Trophoblast cell (in vitro differentiated cells and primary cell): ENCODE measurements around the gene UVSSA.

Experiments
- DNase-seq, 2 donors: peaks; one replicate each; pipeline ENCODE4 v3.0.0-alpha.2; 2016
- H2AFZ ChIP-seq: 2 replicates; pipeline ENCODE4 v1.6.1; 2013; ENCODE audit warnings: low read length, moderate library complexity, mild to moderate bottlenecking; ENCODE audit not compliant: insufficient read depth, poor library complexity
- H2AK5ac ChIP-seq: 2 replicates; pipeline ENCODE4 v1.6.1; 2013; ENCODE audit warnings: mild to moderate bottlenecking, low read length
- H2BK120ac ChIP-seq: 2 replicates; pipeline ENCODE4 v1.6.1; 2013; ENCODE audit warnings: low read length, mild to moderate bottlenecking, moderate library complexity; ENCODE audit not compliant: insufficient read depth, poor library complexity
- H2BK12ac ChIP-seq: 2 replicates; pipeline ENCODE4 v1.6.1; 2013; ENCODE audit warnings: mild to moderate bottlenecking, low read length, moderate library complexity
- H2BK5ac ChIP-seq: 2 replicates; pipeline ENCODE4 v1.6.1; 2013; ENCODE audit warnings: low read length, low read depth, moderate library complexity, mild to moderate bottlenecking; ENCODE audit not compliant: poor library complexity
- H3K14ac ChIP-seq: 2 replicates; pipeline ENCODE4 v1.6.1; 2013; ENCODE audit warnings: mild to moderate bottlenecking, low read length
- H3K18ac ChIP-seq: 2 replicates; pipeline ENCODE4 v1.6.1; 2013; ENCODE audit warnings: mild to moderate bottlenecking, low read length
- H3K23ac ChIP-seq: 2 replicates; pipeline ENCODE4 v1.6.1; 2013; ENCODE audit warnings: low read length
- H3K27ac ChIP-seq: 2 replicates; pipeline ENCODE4 v1.5.1; 2013; ENCODE audit warnings: low read depth, mild to moderate bottlenecking, inconsistent platforms, low read length, moderate library complexity
- H3K27me3 ChIP-seq: 2 replicates; pipeline ENCODE4 v1.6.1; 2013; ENCODE audit warnings: inconsistent platforms, mild to moderate bottlenecking, low read length, moderate library complexity; ENCODE audit not compliant: insufficient read depth
- H3K36me3 ChIP-seq, 2 experiments: 1 replicate in 1 of 2; 2 replicates in 1 of 2; pipeline ENCODE4 v1.6.1; 2013; ENCODE audit warnings: low read length in 2 of 2, mild to moderate bottlenecking in 2 of 2, moderate library complexity in 1 of 2; ENCODE audit not compliant: insufficient read depth in 2 of 2, control insufficient read depth in 1 of 2
- H3K4ac ChIP-seq: 2 replicates; pipeline ENCODE4 v1.6.1; 2013; ENCODE audit warnings: low read depth, mild to moderate bottlenecking, low read length, moderate library complexity
- H3K4me1 ChIP-seq, 2 experiments: 1 replicate in 1 of 2; 2 replicates in 1 of 2; pipeline ENCODE4 v1.6.1; 2013; ENCODE audit warnings: low read length in 2 of 2, mild to moderate bottlenecking in 2 of 2, moderate library complexity in 1 of 2; ENCODE audit not compliant: insufficient read depth in 2 of 2, control insufficient read depth in 1 of 2
- H3K4me2 ChIP-seq: 2 replicates; pipeline ENCODE4 v1.6.1; 2013; ENCODE audit warnings: inconsistent platforms, mild to moderate bottlenecking, low read length, moderate library complexity
- H3K4me3 ChIP-seq: 2 replicates; pipeline ENCODE4 v1.5.1; 2013; ENCODE audit warnings: mild to moderate bottlenecking, low read depth, low read length, inconsistent platforms
- H3K79me1 ChIP-seq: one replicate; pipeline ENCODE4 v1.6.1; 2013; ENCODE audit warnings: low read length
- H3K79me2 ChIP-seq: 2 replicates; pipeline ENCODE4 v1.6.1; 2013; ENCODE audit warnings: low read length, mild to moderate bottlenecking; ENCODE audit not compliant: control insufficient read depth, insufficient read depth, poor library complexity
- H3K9ac ChIP-seq: 2 replicates; pipeline ENCODE4 v1.6.1; 2013; ENCODE audit warnings: mild to moderate bottlenecking, low read length
- H3K9me3 ChIP-seq: 2 replicates; pipeline ENCODE4 v1.6.1; 2013; ENCODE audit warnings: low read depth, mild to moderate bottlenecking, control low read depth, inconsistent platforms, low read length; ENCODE audit not compliant: insufficient read depth
- H4K12ac ChIP-seq: 2 replicates; pipeline ENCODE4 v1.6.1; 2013; ENCODE audit warnings: low read depth, mild to moderate bottlenecking, low read length, moderate library complexity
- H4K8ac ChIP-seq: 2 replicates; pipeline ENCODE4 v1.6.1; 2013; ENCODE audit warnings: low read depth, mild to moderate bottlenecking, low read length, moderate library complexity
- H4K91ac ChIP-seq: one replicate; pipeline ENCODE4 v1.6.1; 2013; ENCODE audit warnings: low read depth, mild to moderate bottlenecking, low read length, moderate library complexity
- WGBS: extraction: QIAGEN DNeasy Blood & Tissue Kit; methylation state at CpG from one replicate; pipeline ENCODE4 v1.1.7; 2013; ENCODE audit warnings: missing lambda C conversion rate; ENCODE audit not compliant: insufficient read length, insufficient coverage; ENCODE audit errors: extremely low coverage; 5-methylcytosine and 5-hydroxymethylcytosine counted together

Gene UVSSA

GRCh38 chr4:1345903-1346780, 866 bp upstream of the UVSSA start:
- H3K9me3 ChIP-seq, result peaks cover 3% of the 10 kb centered on the region
- peak overlapping the region; percentile 71 for H3K18ac ChIP-seq
- H2BK5ac ChIP-seq, result peak overlapping the region; percentile 7
- H2AK5ac ChIP-seq, result peak overlapping the region; percentile 46
- H3K79me2 ChIP-seq, result peaks cover 11% of the 10 kb centered on the region
- H4K91ac ChIP-seq, result peak overlapping the region; percentile 95
- peaks cover 3 to 5% of the 10 kb centered on the region in 2 experiments for H3K4me1 ChIP-seq
- H2BK12ac ChIP-seq, result no peak overlapping the region
- peak overlapping the region; percentile 28 for H3K4ac ChIP-seq
- peak overlapping the region; percentile 83 for H3K9ac ChIP-seq
- peaks cover 13% of the 10 kb centered on the region for H3K79me1 ChIP-seq
- peak overlapping the region; percentile 28 for H2AFZ ChIP-seq
- peak overlapping the region; percentile 34 for H2BK120ac ChIP-seq
- peak overlapping the region; percentile 90 for H3K27ac ChIP-seq
- no CpG with 5 or more reads among the region's 76 CpGs for WGBS
- H3K4me2 ChIP-seq, result peak overlapping the region; percentile 87
- peak; percentile 29 to 56 for DNase-seq
- H3K27me3 ChIP-seq, result no peaks in the 10 kb centered on the region
- H3K36me3 ChIP-seq, result peaks cover 13 to 15% of the 10 kb centered on the region in 2 experiments
- H3K4me3 ChIP-seq, result peak overlapping the region; percentile 81
- H3K23ac ChIP-seq, result no peak overlapping the region
- H4K8ac ChIP-seq, result peak overlapping the region; percentile 73
- peak overlapping the region; percentile 71 for H3K14ac ChIP-seq
- peak overlapping the region; percentile 28 for H4K12ac ChIP-seq

- H3K27ac ChIP-seq, result peak overlapping the region; percentile 90
- peak overlapping the region; percentile 98 for H4K8ac ChIP-seq
- H3K14ac ChIP-seq, result peak overlapping the region; percentile 66
- WGBS, result no CpG with 5 or more reads among the region's 43 CpGs
- peaks cover 3 to 5% of the 10 kb centered on the region in 2 experiments for H3K4me1 ChIP-seq
- peak; percentile 78 to 83 for DNase-seq
- no peak overlapping the region for H3K23ac ChIP-seq
- H3K79me1 ChIP-seq, result peaks cover 13% of the 10 kb centered on the region
- H4K91ac ChIP-seq, result peak overlapping the region; percentile 90
- peak overlapping the region; percentile 82 for H3K9ac ChIP-seq
- H2BK120ac ChIP-seq, result peak overlapping the region; percentile 39
- peak overlapping the region; percentile 27 for H2BK12ac ChIP-seq
- H3K36me3 ChIP-seq, result peaks cover 16 to 19% of the 10 kb centered on the region in 2 experiments
- H2AFZ ChIP-seq, result peak overlapping the region; percentile 42
- peak overlapping the region; percentile 62 for H2AK5ac ChIP-seq
- H3K27me3 ChIP-seq, result no peaks in the 10 kb centered on the region
- H3K18ac ChIP-seq, result peak overlapping the region; percentile 36
- H3K4ac ChIP-seq, result peak overlapping the region; percentile 64
- H4K12ac ChIP-seq, result peak overlapping the region; percentile 82
- no peaks in the 10 kb centered on the region for H3K9me3 ChIP-seq
- peak overlapping the region; percentile 44 for H2BK5ac ChIP-seq
- H3K4me3 ChIP-seq, result peak overlapping the region; percentile 81
- peaks cover 11% of the 10 kb centered on the region for H3K79me2 ChIP-seq
- peak overlapping the region; percentile 63 for H3K4me2 ChIP-seq
Observed at GRCh38 chr4:1347410-1347864, 429 bp downstream of the UVSSA start.

DNA sequence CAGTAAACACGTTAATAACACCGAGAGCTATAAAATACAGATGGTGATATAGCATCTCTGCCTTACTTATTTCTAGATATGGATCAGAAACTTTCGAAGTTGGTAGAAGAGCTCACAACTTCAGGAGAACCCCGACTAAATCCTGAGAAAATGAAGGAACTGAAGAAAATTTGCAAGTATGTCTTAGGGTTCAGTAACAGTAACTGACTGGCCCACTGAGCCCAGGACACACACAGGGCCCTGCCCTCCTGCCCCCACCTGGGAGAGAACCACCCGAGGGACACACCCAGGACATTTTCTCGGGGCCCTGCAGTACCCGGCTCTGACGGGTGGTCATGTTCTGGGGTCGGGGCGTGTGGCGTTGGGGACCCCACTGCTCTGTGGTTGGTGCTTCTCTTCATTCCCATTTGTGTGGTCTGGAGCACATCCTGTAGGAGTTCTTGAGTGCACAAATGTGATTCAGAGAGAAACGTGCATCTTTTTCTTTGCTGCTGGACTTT, 1.1 kb downstream of the UVSSA start:
- H3K4ac ChIP-seq, result no peak overlapping the region

GRCh38 chr4:1348746-1349145, 1.7 kb downstream of the UVSSA start:
- Histone ChIP-seq H3K4ac (no peak overlapping the region), H3K36me3 (peaks cover 28 to 32% of the 10 kb centered on the region in 2 experiments), H3K27ac (no peak overlapping the region), H3K79me2 (peaks cover 11% of the 10 kb centered on the region), H2BK12ac (no peak overlapping the region), H3K18ac (no peak overlapping the region), H3K9ac (no peak overlapping the region), H2BK5ac (no peak overlapping the region), H3K4me1 (peaks cover 3 to 5% of the 10 kb centered on the region in 2 experiments), H3K4me2 (no peak overlapping the region), H3K14ac (no peak overlapping the region), H3K23ac (no peak overlapping the region), H2BK120ac (no peak overlapping the region), H3K9me3 (no peaks in the 10 kb centered on the region), H3K79me1 (peaks cover 13% of the 10 kb centered on the region), H4K91ac (no peak overlapping the region), H2AFZ (no peak overlapping the region), H3K4me3 (no peak overlapping the region), H4K8ac (no peak overlapping the region), H4K12ac (no peak overlapping the region), H2AK5ac (no peak overlapping the region), H3K27me3 (no peaks in the 10 kb centered on the region)
- no CpG with 5 or more reads among the region's 25 CpGs for WGBS
- DNase-seq, result no peak

More for the DNA sequence above, 1.1 kb downstream of the UVSSA start:
- peak overlapping the region; percentile 90 for H3K27ac ChIP-seq
- H3K4me1 ChIP-seq, result peaks cover 3 to 5% of the 10 kb centered on the region in 2 experiments
- no peaks in the 10 kb centered on the region for H3K27me3 ChIP-seq
- no peak overlapping the region for H2BK12ac ChIP-seq
- H3K4me3 ChIP-seq, result no peak overlapping the region
- H3K23ac ChIP-seq, result no peak overlapping the region
- H2BK120ac ChIP-seq, result peak overlapping the region; percentile 39
- H3K18ac ChIP-seq, result no peak overlapping the region
- H3K9ac ChIP-seq, result no peak overlapping the region
- H2BK5ac ChIP-seq, result no peak overlapping the region
- peak overlapping the region; percentile 66 for H3K14ac ChIP-seq
- peak overlapping the region; percentile 82 for H4K12ac ChIP-seq
- H4K91ac ChIP-seq, result no peak overlapping the region
- DNase-seq, result no peak
- peaks cover 13% of the 10 kb centered on the region for H3K79me1 ChIP-seq
- H3K9me3 ChIP-seq, result no peaks in the 10 kb centered on the region
- peaks cover 11% of the 10 kb centered on the region for H3K79me2 ChIP-seq
- H2AFZ ChIP-seq, result no peak overlapping the region
- H2AK5ac ChIP-seq, result no peak overlapping the region
- no CpG with 5 or more reads among the region's 12 CpGs for WGBS
- H3K36me3 ChIP-seq, result peaks cover 22 to 25% of the 10 kb centered on the region in 2 experiments
- H4K8ac ChIP-seq, result peak overlapping the region; percentile 98
- H3K4me2 ChIP-seq, result peak overlapping the region; percentile 63
